ENCODE data around the gene FMO5.

DNA sequence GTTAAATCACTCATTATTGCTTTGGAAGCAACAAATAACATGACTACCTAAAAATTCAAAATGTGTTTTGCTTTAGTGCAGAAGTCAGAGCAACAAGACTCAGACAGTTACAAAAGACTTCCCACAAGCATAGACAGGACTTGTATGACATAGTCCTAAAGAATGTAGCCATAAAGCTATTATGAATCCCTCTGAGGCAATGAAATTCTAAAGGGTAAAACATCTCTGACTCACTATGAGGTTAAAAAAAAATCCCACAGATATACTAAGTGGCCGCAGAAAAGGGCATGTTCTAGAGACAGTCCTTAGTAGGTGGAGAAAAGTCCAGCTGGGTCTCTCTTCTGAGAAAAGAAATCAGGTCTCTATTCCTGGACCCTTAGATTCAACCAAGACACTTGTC is 57.8 kb downstream of the FMO5 start:
- TF ChIP-seq, protein P1, sequence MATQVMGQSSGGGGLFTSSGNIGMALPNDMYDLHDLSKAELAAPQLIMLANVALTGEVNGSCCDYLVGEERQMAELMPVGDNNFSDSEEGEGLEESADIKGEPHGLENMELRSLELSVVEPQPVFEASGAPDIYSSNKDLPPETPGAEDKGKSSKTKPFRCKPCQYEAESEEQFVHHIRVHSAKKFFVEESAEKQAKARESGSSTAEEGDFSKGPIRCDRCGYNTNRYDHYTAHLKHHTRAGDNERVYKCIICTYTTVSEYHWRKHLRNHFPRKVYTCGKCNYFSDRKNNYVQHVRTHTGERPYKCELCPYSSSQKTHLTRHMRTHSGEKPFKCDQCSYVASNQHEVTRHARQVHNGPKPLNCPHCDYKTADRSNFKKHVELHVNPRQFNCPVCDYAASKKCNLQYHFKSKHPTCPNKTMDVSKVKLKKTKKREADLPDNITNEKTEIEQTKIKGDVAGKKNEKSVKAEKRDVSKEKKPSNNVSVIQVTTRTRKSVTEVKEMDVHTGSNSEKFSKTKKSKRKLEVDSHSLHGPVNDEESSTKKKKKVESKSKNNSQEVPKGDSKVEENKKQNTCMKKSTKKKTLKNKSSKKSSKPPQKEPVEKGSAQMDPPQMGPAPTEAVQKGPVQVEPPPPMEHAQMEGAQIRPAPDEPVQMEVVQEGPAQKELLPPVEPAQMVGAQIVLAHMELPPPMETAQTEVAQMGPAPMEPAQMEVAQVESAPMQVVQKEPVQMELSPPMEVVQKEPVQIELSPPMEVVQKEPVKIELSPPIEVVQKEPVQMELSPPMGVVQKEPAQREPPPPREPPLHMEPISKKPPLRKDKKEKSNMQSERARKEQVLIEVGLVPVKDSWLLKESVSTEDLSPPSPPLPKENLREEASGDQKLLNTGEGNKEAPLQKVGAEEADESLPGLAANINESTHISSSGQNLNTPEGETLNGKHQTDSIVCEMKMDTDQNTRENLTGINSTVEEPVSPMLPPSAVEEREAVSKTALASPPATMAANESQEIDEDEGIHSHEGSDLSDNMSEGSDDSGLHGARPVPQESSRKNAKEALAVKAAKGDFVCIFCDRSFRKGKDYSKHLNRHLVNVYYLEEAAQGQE (IDR thresholded peaks at IDR 0.05; ENCODE audit: borderline replicate concordance in 1 of 2, low read depth in 1 of 2, low read length in 2 of 2), result no peak
- TF ChIP-seq ZBTB7A (CRISPR knock-in tag; IDR thresholded peaks at IDR 0.05) (no peak), ARID2 (CRISPR knock-in tag; IDR thresholded peaks at IDR 0.05; ENCODE audit: borderline replicate concordance) (no peak), ZNF337 (CRISPR knock-in tag; IDR thresholded peaks at IDR 0.05; ENCODE audit: borderline replicate concordance, low read depth) (no peak), POLR2AphosphoS5 (IDR thresholded peaks at IDR 0.05; ENCODE audit: low read depth, low read length) (no peak), RFX5 (IDR thresholded peaks at IDR 0.05; ENCODE audit: low read depth, low read length) (no peak), RBFOX2 (IDR thresholded peaks at IDR 0.05; ENCODE audit: low read depth, low read length) (no peak)
- TF ChIP-seq, protein P2, sequence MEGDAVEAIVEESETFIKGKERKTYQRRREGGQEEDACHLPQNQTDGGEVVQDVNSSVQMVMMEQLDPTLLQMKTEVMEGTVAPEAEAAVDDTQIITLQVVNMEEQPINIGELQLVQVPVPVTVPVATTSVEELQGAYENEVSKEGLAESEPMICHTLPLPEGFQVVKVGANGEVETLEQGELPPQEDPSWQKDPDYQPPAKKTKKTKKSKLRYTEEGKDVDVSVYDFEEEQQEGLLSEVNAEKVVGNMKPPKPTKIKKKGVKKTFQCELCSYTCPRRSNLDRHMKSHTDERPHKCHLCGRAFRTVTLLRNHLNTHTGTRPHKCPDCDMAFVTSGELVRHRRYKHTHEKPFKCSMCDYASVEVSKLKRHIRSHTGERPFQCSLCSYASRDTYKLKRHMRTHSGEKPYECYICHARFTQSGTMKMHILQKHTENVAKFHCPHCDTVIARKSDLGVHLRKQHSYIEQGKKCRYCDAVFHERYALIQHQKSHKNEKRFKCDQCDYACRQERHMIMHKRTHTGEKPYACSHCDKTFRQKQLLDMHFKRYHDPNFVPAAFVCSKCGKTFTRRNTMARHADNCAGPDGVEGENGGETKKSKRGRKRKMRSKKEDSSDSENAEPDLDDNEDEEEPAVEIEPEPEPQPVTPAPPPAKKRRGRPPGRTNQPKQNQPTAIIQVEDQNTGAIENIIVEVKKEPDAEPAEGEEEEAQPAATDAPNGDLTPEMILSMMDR (CRISPR knock-in tag; IDR thresholded peaks at IDR 0.05), result no peak
- TF ChIP-seq, protein P3, sequence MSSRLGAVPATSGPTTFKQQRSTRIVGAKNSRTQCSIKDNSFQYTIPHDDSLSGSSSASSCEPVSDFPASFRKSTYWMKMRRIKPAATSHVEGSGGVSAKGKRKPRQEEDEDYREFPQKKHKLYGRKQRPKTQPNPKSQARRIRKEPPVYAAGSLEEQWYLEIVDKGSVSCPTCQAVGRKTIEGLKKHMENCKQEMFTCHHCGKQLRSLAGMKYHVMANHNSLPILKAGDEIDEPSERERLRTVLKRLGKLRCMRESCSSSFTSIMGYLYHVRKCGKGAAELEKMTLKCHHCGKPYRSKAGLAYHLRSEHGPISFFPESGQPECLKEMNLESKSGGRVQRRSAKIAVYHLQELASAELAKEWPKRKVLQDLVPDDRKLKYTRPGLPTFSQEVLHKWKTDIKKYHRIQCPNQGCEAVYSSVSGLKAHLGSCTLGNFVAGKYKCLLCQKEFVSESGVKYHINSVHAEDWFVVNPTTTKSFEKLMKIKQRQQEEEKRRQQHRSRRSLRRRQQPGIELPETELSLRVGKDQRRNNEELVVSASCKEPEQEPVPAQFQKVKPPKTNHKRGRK (CRISPR knock-in tag; IDR thresholded peaks at IDR 0.05), result no peak
- TF ChIP-seq, protein P4, sequence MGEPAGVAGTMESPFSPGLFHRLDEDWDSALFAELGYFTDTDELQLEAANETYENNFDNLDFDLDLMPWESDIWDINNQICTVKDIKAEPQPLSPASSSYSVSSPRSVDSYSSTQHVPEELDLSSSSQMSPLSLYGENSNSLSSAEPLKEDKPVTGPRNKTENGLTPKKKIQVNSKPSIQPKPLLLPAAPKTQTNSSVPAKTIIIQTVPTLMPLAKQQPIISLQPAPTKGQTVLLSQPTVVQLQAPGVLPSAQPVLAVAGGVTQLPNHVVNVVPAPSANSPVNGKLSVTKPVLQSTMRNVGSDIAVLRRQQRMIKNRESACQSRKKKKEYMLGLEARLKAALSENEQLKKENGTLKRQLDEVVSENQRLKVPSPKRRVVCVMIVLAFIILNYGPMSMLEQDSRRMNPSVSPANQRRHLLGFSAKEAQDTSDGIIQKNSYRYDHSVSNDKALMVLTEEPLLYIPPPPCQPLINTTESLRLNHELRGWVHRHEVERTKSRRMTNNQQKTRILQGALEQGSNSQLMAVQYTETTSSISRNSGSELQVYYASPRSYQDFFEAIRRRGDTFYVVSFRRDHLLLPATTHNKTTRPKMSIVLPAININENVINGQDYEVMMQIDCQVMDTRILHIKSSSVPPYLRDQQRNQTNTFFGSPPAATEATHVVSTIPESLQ (CRISPR knock-in tag; conservative IDR thresholded peaks at IDR 0.05), result no peak

Data from HepG2 (cell line).